ENCODE results near the gene AP3B1. TPM values are rescaled to one million over a fixed set of nuclear protein-coding genes. Genes with fewer than 3 reads are reported as not detected.
"Not testable (repeated sequence)": the region's sequence is repeated elsewhere in the genome, so short reads cannot be mapped to it uniquely, and the experiment has no call there.

AP3B1 gene
- total RNA-seq, 4 donors from 2014 or later, result 52.6 to 74.3 (median 58.9) TPM

- no peak overlapping the region for H3K27ac ChIP-seq
- H3K9me3 ChIP-seq, result no peaks in the 10 kb centered on the region
- peak in 1 of 3 donors; percentile 51 for DNase-seq
- H3K4me3 ChIP-seq, result no peak overlapping the region
- no peak for TF ChIP-seq CTCF (IDR thresholded peaks at IDR 0.05)
- no peak for TF ChIP-seq POLR2A (IDR thresholded peaks at IDR 0.05)
- H3K4me1 ChIP-seq, result no peaks in the 10 kb centered on the region
- H3K27me3 ChIP-seq, result no peaks in the 10 kb centered on the region
- peaks cover 0 to 10% (median 0%) of the 10 kb centered on the region in 3 donors for H3K36me3 ChIP-seq
Measured at GRCh38 chr5:78182838-78183237, 111.7 kb downstream of the AP3B1 start.

- Histone ChIP-seq H3K9me3 (no peaks in the 10 kb centered on the region), H3K4me1 (no peaks in the 10 kb centered on the region), H3K27ac (no peak overlapping the region), H3K4me3 (no peak overlapping the region), H3K36me3 (peaks cover 0 to 41% (median 0%) of the 10 kb centered on the region in 3 donors), H3K27me3 (no peaks in the 10 kb centered on the region)
- DNase-seq, result no peak
- TF ChIP-seq POLR2A (IDR thresholded peaks at IDR 0.05) (no peak), CTCF (IDR thresholded peaks at IDR 0.05) (no peak)
Measured at GRCh38 chr5:78178356-78178755, 116.1 kb downstream of the AP3B1 start.

- H3K9me3 ChIP-seq, DNase-seq, H3K4me3 ChIP-seq, H3K27me3 ChIP-seq, H3K27ac ChIP-seq, H3K4me1 ChIP-seq: not testable (repeated sequence)
- H3K36me3 ChIP-seq, result peaks cover 0 to 31% (median 0%) of the 10 kb centered on the region in 3 donors
Measured at GRCh38 chr5:78170335-78170734, 124.2 kb downstream of the AP3B1 start.

- no peaks in the 10 kb centered on the region for H3K4me1 ChIP-seq
- DNase-seq, result no peak
- no peaks in the 10 kb centered on the region for H3K27me3 ChIP-seq
- H3K27ac ChIP-seq, result no peak overlapping the region
- no peak overlapping the region for H3K4me3 ChIP-seq
- H3K36me3 ChIP-seq, result peaks cover 0 to 39% (median 0%) of the 10 kb centered on the region in 3 donors
- no peaks in the 10 kb centered on the region for H3K9me3 ChIP-seq
- TF ChIP-seq CTCF (IDR thresholded peaks at IDR 0.05) (peak in 4 of 6 experiments; percentile 25 to 54 (median 48)), POLR2A (IDR thresholded peaks at IDR 0.05) (no peak)
Measured at GRCh38 chr5:78162253-78162862, 132.1 kb downstream of the AP3B1 start.

GRCh38 chr5:78157001-78157400, 137.5 kb downstream of the AP3B1 start:
- TF ChIP-seq POLR2A (IDR thresholded peaks at IDR 0.05) (no peak), CTCF (IDR thresholded peaks at IDR 0.05) (no peak)
- Histone ChIP-seq H3K36me3 (peaks cover 0 to 58% (median 0%) of the 10 kb centered on the region in 3 donors), H3K4me3 (no peak overlapping the region), H3K27ac (no peak overlapping the region), H3K9me3 (no peaks in the 10 kb centered on the region), H3K4me1 (no peaks in the 10 kb centered on the region), H3K27me3 (no peaks in the 10 kb centered on the region)
- no peak for DNase-seq

- Histone ChIP-seq H3K27me3 (no peaks in the 10 kb centered on the region), H3K9me3 (no peaks in the 10 kb centered on the region), H3K27ac (no peak overlapping the region), H3K36me3 (peaks cover 0 to 38% (median 0%) of the 10 kb centered on the region in 3 donors), H3K4me1 (no peaks in the 10 kb centered on the region), H3K4me3 (no peak overlapping the region)
- no peak for DNase-seq
- no peak for TF ChIP-seq CTCF (IDR thresholded peaks at IDR 0.05)
- TF ChIP-seq POLR2A (IDR thresholded peaks at IDR 0.05), result no peak
Measured at GRCh38 chr5:78151594-78152271, 142.8 kb downstream of the AP3B1 start.

All from Peyer's patch (tissue), 4 donors.